ENCODE results near the gene KLHL35.

GRCh38 chr11:75475767-75476650 is 43.0 kb upstream of the KLHL35 start:
- TF ChIP-seq, protein P1, sequence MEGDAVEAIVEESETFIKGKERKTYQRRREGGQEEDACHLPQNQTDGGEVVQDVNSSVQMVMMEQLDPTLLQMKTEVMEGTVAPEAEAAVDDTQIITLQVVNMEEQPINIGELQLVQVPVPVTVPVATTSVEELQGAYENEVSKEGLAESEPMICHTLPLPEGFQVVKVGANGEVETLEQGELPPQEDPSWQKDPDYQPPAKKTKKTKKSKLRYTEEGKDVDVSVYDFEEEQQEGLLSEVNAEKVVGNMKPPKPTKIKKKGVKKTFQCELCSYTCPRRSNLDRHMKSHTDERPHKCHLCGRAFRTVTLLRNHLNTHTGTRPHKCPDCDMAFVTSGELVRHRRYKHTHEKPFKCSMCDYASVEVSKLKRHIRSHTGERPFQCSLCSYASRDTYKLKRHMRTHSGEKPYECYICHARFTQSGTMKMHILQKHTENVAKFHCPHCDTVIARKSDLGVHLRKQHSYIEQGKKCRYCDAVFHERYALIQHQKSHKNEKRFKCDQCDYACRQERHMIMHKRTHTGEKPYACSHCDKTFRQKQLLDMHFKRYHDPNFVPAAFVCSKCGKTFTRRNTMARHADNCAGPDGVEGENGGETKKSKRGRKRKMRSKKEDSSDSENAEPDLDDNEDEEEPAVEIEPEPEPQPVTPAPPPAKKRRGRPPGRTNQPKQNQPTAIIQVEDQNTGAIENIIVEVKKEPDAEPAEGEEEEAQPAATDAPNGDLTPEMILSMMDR (IDR thresholded peaks at IDR 0.05), result no peak
- TF ChIP-seq POLR2AphosphoS5 (IDR thresholded peaks at IDR 0.05), result no peak
